Effector memory CD4-positive, alpha-beta T cell (primary cell): ENCODE results near the gene FCHO2.

Source experiments
- DNase-seq, 3 donors: peaks; one replicate each; pipeline ENCODE4 v3.0.0-alpha.2; 2020
- H3K27ac ChIP-seq: 2 replicates; pipeline ENCODE4 v1.7.0; 2013; ENCODE audit warnings: mild to moderate bottlenecking, low read length, moderate library complexity; ENCODE audit not compliant: insufficient read depth, poor library complexity, severe bottlenecking
- H3K27me3 ChIP-seq: replicated peaks from 2 replicates; pipeline ENCODE4 v1.7.0; 2013; ENCODE audit warnings: mild to moderate bottlenecking, low read length; ENCODE audit not compliant: insufficient read depth, control insufficient read depth, poor library complexity, severe bottlenecking
- H3K36me3 ChIP-seq: 2 replicates; pipeline ENCODE4 v1.7.0; 2013; ENCODE audit warnings: mild to moderate bottlenecking, low read length, moderate library complexity; ENCODE audit not compliant: control insufficient read depth, insufficient read depth
- H3K4me1 ChIP-seq: 2 replicates; pipeline ENCODE4 v1.7.0; 2013; ENCODE audit warnings: low read length, mild to moderate bottlenecking; ENCODE audit not compliant: control insufficient read depth, insufficient read depth, poor library complexity, severe bottlenecking
- H3K4me3 ChIP-seq: 2 replicates; pipeline ENCODE4 v1.7.0; 2013; ENCODE audit warnings: low read length, low read depth, mild to moderate bottlenecking; ENCODE audit not compliant: insufficient read depth, poor library complexity, severe bottlenecking
- H3K9me3 ChIP-seq: 2 replicates; pipeline ENCODE4 v1.7.0; 2013; ENCODE audit warnings: mild to moderate bottlenecking, low read length, moderate library complexity; ENCODE audit not compliant: control insufficient read depth

The FCHO2 gene

DNA sequence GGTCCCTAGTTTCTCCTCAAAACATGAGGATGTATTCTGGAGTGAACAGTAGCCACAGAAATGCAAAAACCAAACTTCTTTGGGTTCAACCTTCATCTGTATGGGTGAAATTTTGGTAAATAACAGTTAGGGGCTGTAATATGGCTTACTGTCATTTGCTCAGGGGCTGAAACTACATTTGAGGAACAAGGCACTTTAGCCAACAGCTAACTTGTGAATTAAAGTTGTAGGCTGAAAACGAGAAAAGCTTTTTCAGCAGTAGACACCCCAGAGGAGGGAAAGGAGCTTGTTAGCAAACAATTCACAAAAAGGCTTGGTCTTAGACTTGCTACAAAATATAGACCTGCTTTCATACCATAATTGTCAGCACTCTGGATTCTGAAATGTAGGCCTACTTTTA is 171.1 kb downstream of the FCHO2 start:
- Histone ChIP-seq H3K27me3 (no peaks in the 10 kb centered on the region), H3K27ac (no peak overlapping the region), H3K4me1 (peaks cover 2% of the 10 kb centered on the region), H3K36me3 (no peaks in the 10 kb centered on the region), H3K9me3 (no peaks in the 10 kb centered on the region), H3K4me3 (no peak overlapping the region)
- DNase-seq = no peak

GRCh38 chr5:73129143-73129542 is 173.3 kb downstream of the FCHO2 start:
- H3K27ac ChIP-seq = no peak overlapping the region
- H3K4me1 ChIP-seq = no peaks in the 10 kb centered on the region
- H3K27me3 ChIP-seq = no peaks in the 10 kb centered on the region
- H3K4me3 ChIP-seq = no peak overlapping the region
- H3K9me3 ChIP-seq = no peaks in the 10 kb centered on the region
- DNase-seq = no peak
- no peaks in the 10 kb centered on the region for H3K36me3 ChIP-seq

GRCh38 chr5:73130811-73131210 is 175.0 kb downstream of the FCHO2 start:
- no peak for DNase-seq
- Histone ChIP-seq H3K4me3 (no peak overlapping the region), H3K4me1 (no peaks in the 10 kb centered on the region), H3K36me3 (no peaks in the 10 kb centered on the region), H3K27me3 (no peaks in the 10 kb centered on the region), H3K27ac (no peak overlapping the region), H3K9me3 (no peaks in the 10 kb centered on the region)

DNA sequence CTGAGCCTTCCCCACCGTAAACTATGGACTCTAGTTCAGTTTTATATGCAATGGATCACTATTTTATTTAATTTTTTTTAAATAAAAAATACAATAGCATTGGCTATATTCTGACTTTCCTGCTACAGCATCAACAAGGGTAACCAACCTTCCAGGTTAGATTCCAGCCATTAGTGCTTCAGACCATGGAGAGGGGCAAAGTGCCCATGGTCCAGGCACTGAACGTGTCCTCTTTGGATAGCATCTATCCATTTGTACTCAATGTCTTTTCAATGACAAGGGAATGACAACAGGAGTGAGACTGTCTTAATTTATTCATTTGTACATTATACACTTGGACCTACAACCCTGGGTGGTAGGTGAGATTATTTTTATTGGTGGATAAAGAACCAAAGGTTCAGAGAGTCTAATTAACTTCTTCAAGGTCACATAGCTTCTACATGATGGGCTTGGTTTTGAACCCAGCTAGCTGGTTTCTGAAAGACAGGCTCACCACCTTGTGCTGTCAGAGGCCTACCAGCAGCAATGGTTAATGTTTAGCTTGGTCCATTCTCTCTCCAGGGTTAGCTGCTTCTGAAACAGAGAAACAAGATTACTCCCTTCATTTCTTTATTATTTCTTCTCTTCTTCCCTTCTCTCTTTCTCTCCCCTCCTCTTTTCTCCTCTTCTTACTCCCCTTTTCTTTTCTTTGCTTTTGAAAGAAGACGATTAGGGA is 176.0 kb downstream of the FCHO2 start:
- Histone ChIP-seq H3K4me3 (no peak overlapping the region), H3K9me3 (no peaks in the 10 kb centered on the region), H3K27ac (no peak overlapping the region), H3K27me3 (peaks cover 6% of the 10 kb centered on the region), H3K36me3 (no peaks in the 10 kb centered on the region), H3K4me1 (no peaks in the 10 kb centered on the region)
- DNase-seq = no peak

GRCh38 chr5:73132759-73133158 is 176.9 kb downstream of the FCHO2 start:
- Histone ChIP-seq H3K4me3 (no peak overlapping the region), H3K36me3 (no peaks in the 10 kb centered on the region), H3K27ac (no peak overlapping the region), H3K27me3 (peaks cover 6% of the 10 kb centered on the region), H3K9me3 (no peaks in the 10 kb centered on the region), H3K4me1 (no peaks in the 10 kb centered on the region)
- no peak for DNase-seq

GRCh38 chr5:73135021-73135420 is 179.2 kb downstream of the FCHO2 start:
- Histone ChIP-seq H3K27me3 (peaks cover 6% of the 10 kb centered on the region), H3K27ac (no peak overlapping the region)

GRCh38 chr5:73135429-73136054 is 179.7 kb downstream of the FCHO2 start:
- Histone ChIP-seq H3K9me3 (no peaks in the 10 kb centered on the region), H3K36me3 (no peaks in the 10 kb centered on the region), H3K4me1 (no peaks in the 10 kb centered on the region), H3K27ac (no peak overlapping the region), H3K27me3 (peaks cover 6% of the 10 kb centered on the region), H3K4me3 (no peak overlapping the region)
- no peak for DNase-seq

More at GRCh38 chr5:73135021-73135420, 179.2 kb downstream of the FCHO2 start:
- no peak overlapping the region for H3K4me3 ChIP-seq
- no peaks in the 10 kb centered on the region for H3K4me1 ChIP-seq
- H3K9me3 ChIP-seq = no peaks in the 10 kb centered on the region
- no peak for DNase-seq
- no peaks in the 10 kb centered on the region for H3K36me3 ChIP-seq

DNA sequence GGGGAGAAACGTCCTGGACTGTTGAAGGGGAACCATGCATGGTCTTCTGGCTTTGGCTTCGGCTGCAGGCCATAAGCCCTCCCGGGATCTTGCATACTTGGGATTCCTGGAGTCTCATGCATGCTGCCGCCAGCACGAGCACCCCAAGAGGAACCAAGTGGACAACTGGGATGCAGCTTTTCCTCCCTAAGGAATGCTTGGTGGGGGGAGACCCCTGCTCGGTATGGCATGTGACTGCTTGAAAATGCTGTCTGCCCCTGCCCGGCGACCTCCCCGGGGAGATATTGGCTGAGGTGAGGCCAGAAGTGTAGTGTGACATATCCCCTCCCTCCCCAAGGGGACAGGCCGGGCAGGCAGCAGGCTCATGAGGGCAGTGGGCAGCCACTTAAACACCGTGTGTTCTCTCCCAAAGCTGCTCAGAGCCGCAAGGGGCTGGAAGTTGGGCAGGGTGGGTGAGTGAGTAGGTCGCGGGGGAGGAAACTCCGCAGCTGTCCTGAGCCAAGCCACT is 180.3 kb downstream of the FCHO2 start:
- Histone ChIP-seq H3K27ac (no peak overlapping the region), H3K4me1 (no peaks in the 10 kb centered on the region), H3K9me3 (no peaks in the 10 kb centered on the region), H3K36me3 (no peaks in the 10 kb centered on the region), H3K27me3 (peaks cover 6% of the 10 kb centered on the region), H3K4me3 (no peak overlapping the region)
- DNase-seq = no peak

- H3K36me3 ChIP-seq = no peaks in the 10 kb centered on the region
- no peaks in the 10 kb centered on the region for H3K9me3 ChIP-seq
- DNase-seq = no peak
- no peaks in the 10 kb centered on the region for H3K4me1 ChIP-seq
- H3K27ac ChIP-seq = no peak overlapping the region
- no peak overlapping the region for H3K4me3 ChIP-seq
- peaks cover 6% of the 10 kb centered on the region for H3K27me3 ChIP-seq
These were observed 182.0 kb downstream of the FCHO2 start for GRCh38 chr5:73137563-73138530.
